Type B pancreatic cell (in vitro differentiated cells): ENCODE measurements around the gene PCDHGB7. TPM values are rescaled to one million over a fixed set of nuclear protein-coding genes. Genes with fewer than 3 reads are reported as not detected.

Source experiments
- DNase-seq: peaks from one replicate; pipeline ENCODE4 v3.0.0; 2021; ENCODE audit warnings: mixed read lengths; ENCODE audit not compliant: unreplicated experiment; ENCODE audit errors: extremely low spot score
- H3K27ac Mint-ChIP-seq: 2 replicates; pipeline ENCODE4 v1.8.0; 2021; ENCODE audit warnings: mild to moderate bottlenecking, mixed read lengths
- H3K27me3 Mint-ChIP-seq: 2 replicates; pipeline ENCODE4 v1.8.0; 2021; ENCODE audit warnings: mixed read lengths
- H3K36me3 Mint-ChIP-seq: 2 replicates; pipeline ENCODE4 v1.8.0; 2021; ENCODE audit warnings: mixed read lengths
- H3K4me1 Mint-ChIP-seq: one replicate; pipeline ENCODE4 v1.8.0; 2021; ENCODE audit warnings: mixed read lengths; ENCODE audit not compliant: unreplicated experiment
- H3K4me3 Mint-ChIP-seq: 2 replicates; pipeline ENCODE4 v1.8.0; 2021; ENCODE audit warnings: mild to moderate bottlenecking, mixed read lengths
- H3K9me3 Mint-ChIP-seq: 2 replicates; pipeline ENCODE4 v1.8.0; 2021; ENCODE audit warnings: mixed read lengths
- CTCF ChIP-seq: fragments of 200-600 bp; sonication (generic); conservative IDR thresholded peaks from 2 replicates; pipeline ENCODE4 v1.5.0; 2021; ENCODE audit warnings: antibody characterized with exemption, mild to moderate bottlenecking
- total RNA-seq: library from RNA; stranded (reverse); gene quantifications from 2 replicates; pipeline ENCODE4 v1.2.1, GENCODE V29; 2021; ENCODE audit warnings: low replicate concordance

The PCDHGB7 gene
- total RNA-seq, 1 donor from 2014 or later, result 8.5 TPM

GRCh38 chr5:141419074-141419880 lies 1.8 kb downstream of the PCDHGB7 start:
- Mint-ChIP-seq H3K4me1 (no peaks in the 10 kb centered on the region), H3K4me3 (no peak overlapping the region), H3K9me3 (peaks cover 23% of the 10 kb centered on the region), H3K27me3 (peaks cover 2% of the 10 kb centered on the region), H3K27ac (no peak overlapping the region), H3K36me3 (peaks cover 63% of the 10 kb centered on the region)
- no peak for DNase-seq
- no peak for TF ChIP-seq CTCF

GRCh38 chr5:141420855-141421488 lies 3.5 kb downstream of the PCDHGB7 start, which contains the start of gene PCDHGA11:
PCDHGA11 (plus strand) TSS chr5:141421051; CDS start chr5:141421228, 177 bp downstream.
- DNase-seq, result no peak
- peaks cover 31% of the 10 kb centered on the region for H3K9me3 Mint-ChIP-seq
- H3K4me3 Mint-ChIP-seq, result peak within 1 kb of the TSS; percentile 83

GRCh38 chr5:141421489-141421855 lies 4.0 kb downstream of the PCDHGB7 start:
- peak overlapping the region; percentile 83 for H3K4me3 Mint-ChIP-seq

More at GRCh38 chr5:141420855-141421488, 3.5 kb downstream of the PCDHGB7 start, which contains the start of gene PCDHGA11:
- peaks cover 2% of the 10 kb centered on the region for H3K27me3 Mint-ChIP-seq
- peak within 1 kb of the TSS; percentile 74 for H3K27ac Mint-ChIP-seq
- no peak for TF ChIP-seq CTCF
- peaks cover 61% of the 10 kb centered on the region for H3K36me3 Mint-ChIP-seq
- H3K4me1 Mint-ChIP-seq, result no peaks in the 10 kb centered on the region

GRCh38 chr5:141422742-141423291 lies 5.3 kb downstream of the PCDHGB7 start:
- H3K36me3 Mint-ChIP-seq, result peaks cover 53% of the 10 kb centered on the region
- no peaks in the 10 kb centered on the region for H3K4me1 Mint-ChIP-seq
- no peak for DNase-seq
- no peak overlapping the region for H3K4me3 Mint-ChIP-seq
- no peak for TF ChIP-seq CTCF
- H3K9me3 Mint-ChIP-seq, result peaks cover 35% of the 10 kb centered on the region
- no peak overlapping the region for H3K27ac Mint-ChIP-seq
- peaks cover 2% of the 10 kb centered on the region for H3K27me3 Mint-ChIP-seq

More at GRCh38 chr5:141421489-141421855, 4.0 kb downstream of the PCDHGB7 start:
- no peaks in the 10 kb centered on the region for H3K4me1 Mint-ChIP-seq
- peaks cover 56% of the 10 kb centered on the region for H3K36me3 Mint-ChIP-seq
- H3K27ac Mint-ChIP-seq, result no peak overlapping the region
- peaks cover 31% of the 10 kb centered on the region for H3K9me3 Mint-ChIP-seq
- TF ChIP-seq CTCF, result no peak
- H3K27me3 Mint-ChIP-seq, result peaks cover 2% of the 10 kb centered on the region
- no peak for DNase-seq

GRCh38 chr5:141427783-141428426 lies 10.4 kb downstream of the PCDHGB7 start:
- no peak for DNase-seq
- Mint-ChIP-seq H3K27me3 (no peaks in the 10 kb centered on the region), H3K27ac (no peak overlapping the region), H3K9me3 (peaks cover 21% of the 10 kb centered on the region), H3K36me3 (peaks cover 39% of the 10 kb centered on the region), H3K4me3 (peak overlapping the region; percentile 34), H3K4me1 (no peaks in the 10 kb centered on the region)
- TF ChIP-seq CTCF, result no peak
